B cell (primary cell): ENCODE measurements around the gene ZNF18. TPM values are rescaled to one million over a fixed set of nuclear protein-coding genes. Genes with fewer than 3 reads are reported as not detected.

Experiments used
- ATAC-seq: fragments of 200-7000 bp; cut with Tn5 transposase; one replicate; pipeline ENCODE4 v1.10.0; 2021; ENCODE audit warnings: low read depth, mild to moderate bottlenecking, moderate number of reproducible peaks, moderate library complexity
- CTCF ChIA-PET: fragments of 350-600 bp; sonication (Branson Sonifier 250); formaldehyde crosslinking; loops from one replicate; lab custom pipeline; 2021; ENCODE audit warnings: antibody characterized with exemption, inconsistent platforms; lab: Charles Lee
- POLR2A ChIA-PET: fragments of 350-600 bp; sonication (Branson Sonifier 250); formaldehyde crosslinking; loops from one replicate; lab custom pipeline; 2021; ENCODE audit warnings: antibody characterized with exemption; lab: Charles Lee
- DNase-seq: peaks from one replicate; pipeline ENCODE4 v3.0.0; 2013
- H2AFZ ChIP-seq: 2 replicates; pipeline ENCODE4 v1.6.1; 2012; ENCODE audit warnings: mild to moderate bottlenecking, low read depth, low read length; ENCODE audit not compliant: insufficient read depth, poor library complexity, severe bottlenecking
- H3K27ac ChIP-seq, 2 donors: 1 replicate in 1 of 2; 2 replicates in 1 of 2; pipeline ENCODE4 v1.5.1; 2012 to 2013; ENCODE audit warnings: low read length in 2 of 2, mild to moderate bottlenecking in 2 of 2, moderate library complexity in 1 of 2
- H3K27me3 ChIP-seq, 4 experiments: fragments of 200-600 bp in 1 of 4; sonication (generic) in 1 of 4; replicated peaks in 1 of 4; 1 replicate in 2 of 4; 2 replicates in 2 of 4; pipeline versions ENCODE4 v1.6.1 to v1.7.0; 2013 to 2016; ENCODE audit warnings: low read length in 3 of 4, mild to moderate bottlenecking in 2 of 4, mixed read lengths in 1 of 4, moderate library complexity in 1 of 4; ENCODE audit not compliant: insufficient read depth in 4 of 4, control insufficient read depth in 3 of 4; ENCODE audit errors: control extremely low read depth in 1 of 4
- H3K36me3 ChIP-seq, 2 experiments: replicated peaks in 1 of 2; 1 replicate in 1 of 2; 2 replicates in 1 of 2; pipeline versions ENCODE4 v1.6.1 to v1.7.1; 2013; ENCODE audit warnings: low read length in 1 of 2; ENCODE audit not compliant: insufficient read depth in 2 of 2, control insufficient read depth in 1 of 2; ENCODE audit errors: control extremely low read depth in 1 of 2, extremely low read depth in 1 of 2
- H3K4me1 ChIP-seq, 2 donors: fragments of 200-600 bp in 1 of 2; sonication (generic) in 1 of 2; 1 replicate in 1 of 2; 2 replicates in 1 of 2; pipeline versions ENCODE4 v1.5.1 to v1.6.1; 2013 to 2017; ENCODE audit warnings: low read length in 2 of 2; ENCODE audit not compliant: control insufficient read depth in 2 of 2, insufficient read depth in 2 of 2
- H3K4me2 ChIP-seq: replicated peaks from 2 replicates; pipeline ENCODE3; 2012; ENCODE audit warnings: mild to moderate bottlenecking, low read depth, low read length; ENCODE audit not compliant: poor library complexity, severe bottlenecking
- H3K4me3 ChIP-seq, 5 experiments: fragments of 200-600 bp in 1 of 5; sonication (generic) in 1 of 5; 1 replicate in 3 of 5; 2 replicates in 2 of 5; pipeline versions ENCODE4 v1.5.1 to v1.7.0; 2011 to 2016; ENCODE audit warnings: low read length in 4 of 5, mild to moderate bottlenecking in 4 of 5, low read depth in 2 of 5, control low read depth in 1 of 5, moderate library complexity in 1 of 5; ENCODE audit not compliant: insufficient read depth in 1 of 5; ENCODE audit errors: control extremely low read depth in 1 of 5, extremely low read depth in 1 of 5
- H3K79me2 ChIP-seq: fragments of 200-600 bp; sonication (generic); one replicate; pipeline ENCODE4 v1.6.0; 2016; ENCODE audit warnings: low read length; ENCODE audit not compliant: control insufficient read depth, insufficient read depth
- H3K9ac ChIP-seq: fragments of 200-600 bp; sonication (generic); 2 replicates; pipeline ENCODE4 v1.6.1; 2017; ENCODE audit warnings: mild to moderate bottlenecking, low read length, moderate library complexity
- H3K9me3 ChIP-seq, 3 donors: one replicate each; pipeline versions ENCODE4 v1.6.1 to v1.7.1; 2013; ENCODE audit warnings: low read length in 2 of 3; ENCODE audit not compliant: control insufficient read depth in 2 of 3, insufficient read depth in 1 of 3; ENCODE audit errors: control extremely low read depth in 1 of 3
- H4K20me1 ChIP-seq: 2 replicates; pipeline ENCODE4 v1.6.0; 2012; ENCODE audit warnings: mild to moderate bottlenecking, low read length; ENCODE audit not compliant: insufficient read depth, control insufficient read depth, poor library complexity, severe bottlenecking
- H3K27ac Mint-ChIP-seq: one replicate; pipeline ENCODE4 v1.8.0; 2021; ENCODE audit warnings: mixed read lengths
- H3K27me3 Mint-ChIP-seq: one replicate; pipeline ENCODE4 v1.8.0; 2021; ENCODE audit warnings: mixed read lengths
- H3K4me1 Mint-ChIP-seq: one replicate; pipeline ENCODE4 v1.8.0; 2021; ENCODE audit warnings: mixed read lengths
- H3K4me3 Mint-ChIP-seq: one replicate; pipeline ENCODE4 v1.8.0; 2021; ENCODE audit warnings: mixed read lengths
- H3K9me3 Mint-ChIP-seq: one replicate; pipeline ENCODE4 v1.8.0; 2022; ENCODE audit warnings: mixed read lengths; ENCODE audit not compliant: insufficient read depth
- EZH2 ChIP-seq: IDR thresholded peaks from 2 replicates; pipeline ENCODE4 v1.6.1; 2012; ENCODE audit warnings: borderline replicate concordance, low read depth, mild to moderate bottlenecking, moderate library complexity, low read length; ENCODE audit not compliant: insufficient read depth, poor library complexity, severe bottlenecking
- WGBS: methylation state at CpG from one replicate; pipeline ENCODE4 v1.1.5; 2013; ENCODE audit warnings: missing lambda C conversion rate; ENCODE audit not compliant: insufficient coverage; 5-methylcytosine and 5-hydroxymethylcytosine counted together
- intact Hi-C: fragments of 100-400 bp; cut with micrococcal nuclease; formaldehyde crosslinking; loops from one replicate; pipeline ENCODE4 v1.10.0; 2022
- polyA plus RNA-seq: library from polyadenylated mRNA; depleted of rRNA; stranded (reverse); fragments of >200 nt; gene quantifications from 2 replicates; pipeline ENCODE4 v1.2.3, GENCODE V29; 2012
- total RNA-seq, 2 donors: library from RNA; stranded (reverse); fragments of 120-200 nt in 1 of 2; gene quantifications; 1 replicate in 1 of 2; 2 replicates in 1 of 2; pipeline versions ENCODE4 v1.2.3 to v1.2.4, GENCODE V29; 2013 to 2022
- TF ChIP-seq, protein P1 (sequence below): fragments of 200-600 bp; IDR thresholded peaks from one replicate; pipeline ENCODE4 v1.8.0; 2022; ENCODE audit warnings: antibody characterized with exemption, mild to moderate bottlenecking

The ZNF18 gene
- total and polyA plus RNA-seq, 2 donors (not counting 1 experiment from before 2014, with no cell fraction given), result 8.9 to 10.5 TPM

DNA sequence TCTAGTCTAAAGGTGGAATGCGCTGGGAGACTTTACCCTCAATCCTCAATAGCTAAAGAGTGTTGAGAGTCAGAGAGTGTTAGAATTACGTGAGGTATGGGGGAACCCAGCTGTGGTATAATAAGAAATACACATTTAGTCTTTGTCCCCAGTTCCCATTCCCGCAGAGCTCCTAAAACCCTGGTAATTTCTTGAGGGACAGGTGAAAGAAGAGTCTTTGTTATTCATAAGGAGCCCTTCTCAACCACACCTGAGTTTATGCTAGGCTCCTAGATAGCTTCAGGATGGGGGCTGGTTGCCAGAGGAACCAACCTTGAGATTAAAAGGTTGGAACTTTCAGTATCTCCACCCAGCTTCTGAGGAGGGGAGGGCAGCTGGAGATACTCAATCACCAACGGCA is 5.8 kb downstream of the ZNF18 start:
- Histone ChIP-seq H3K4me1 (peaks cover 0 to 4% of the 10 kb centered on the region in 2 donors), H3K9me3 (no peaks in the 10 kb centered on the region), H3K9ac (no peak overlapping the region), H3K27ac (no peak overlapping the region), H3K4me2 (no peak overlapping the region), H3K79me2 (peaks cover 28% of the 10 kb centered on the region), H3K27me3 (no peaks in the 10 kb centered on the region), H2AFZ (no peak overlapping the region), H4K20me1 (no peaks in the 10 kb centered on the region), H3K4me3 (no peak overlapping the region), H3K36me3 (peaks cover 11 to 28% of the 10 kb centered on the region in 2 experiments)
- Mint-ChIP-seq H3K27me3 (no peaks in the 10 kb centered on the region), H3K4me1 (peaks cover 6% of the 10 kb centered on the region), H3K4me3 (no peak overlapping the region), H3K9me3 (no peaks in the 10 kb centered on the region), H3K27ac (no peak overlapping the region)
- 0% methylated on average over 1 of the region's 4 CpGs for WGBS
- TF ChIP-seq EZH2, result no peak
- TF ChIP-seq, protein P1, sequence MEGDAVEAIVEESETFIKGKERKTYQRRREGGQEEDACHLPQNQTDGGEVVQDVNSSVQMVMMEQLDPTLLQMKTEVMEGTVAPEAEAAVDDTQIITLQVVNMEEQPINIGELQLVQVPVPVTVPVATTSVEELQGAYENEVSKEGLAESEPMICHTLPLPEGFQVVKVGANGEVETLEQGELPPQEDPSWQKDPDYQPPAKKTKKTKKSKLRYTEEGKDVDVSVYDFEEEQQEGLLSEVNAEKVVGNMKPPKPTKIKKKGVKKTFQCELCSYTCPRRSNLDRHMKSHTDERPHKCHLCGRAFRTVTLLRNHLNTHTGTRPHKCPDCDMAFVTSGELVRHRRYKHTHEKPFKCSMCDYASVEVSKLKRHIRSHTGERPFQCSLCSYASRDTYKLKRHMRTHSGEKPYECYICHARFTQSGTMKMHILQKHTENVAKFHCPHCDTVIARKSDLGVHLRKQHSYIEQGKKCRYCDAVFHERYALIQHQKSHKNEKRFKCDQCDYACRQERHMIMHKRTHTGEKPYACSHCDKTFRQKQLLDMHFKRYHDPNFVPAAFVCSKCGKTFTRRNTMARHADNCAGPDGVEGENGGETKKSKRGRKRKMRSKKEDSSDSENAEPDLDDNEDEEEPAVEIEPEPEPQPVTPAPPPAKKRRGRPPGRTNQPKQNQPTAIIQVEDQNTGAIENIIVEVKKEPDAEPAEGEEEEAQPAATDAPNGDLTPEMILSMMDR, result no peak
- no peak for DNase-seq
- ATAC-seq, result no peak
- intact Hi-C loops, result no loop called here
- ChIA-PET POLR2A (interaction anchor here (0.6 kb wide), 1 partner anchor 18 kb away, joined by 5 read pairs; no protein-coding TSS in a partner anchor), CTCF (no interaction called here)

DNA sequence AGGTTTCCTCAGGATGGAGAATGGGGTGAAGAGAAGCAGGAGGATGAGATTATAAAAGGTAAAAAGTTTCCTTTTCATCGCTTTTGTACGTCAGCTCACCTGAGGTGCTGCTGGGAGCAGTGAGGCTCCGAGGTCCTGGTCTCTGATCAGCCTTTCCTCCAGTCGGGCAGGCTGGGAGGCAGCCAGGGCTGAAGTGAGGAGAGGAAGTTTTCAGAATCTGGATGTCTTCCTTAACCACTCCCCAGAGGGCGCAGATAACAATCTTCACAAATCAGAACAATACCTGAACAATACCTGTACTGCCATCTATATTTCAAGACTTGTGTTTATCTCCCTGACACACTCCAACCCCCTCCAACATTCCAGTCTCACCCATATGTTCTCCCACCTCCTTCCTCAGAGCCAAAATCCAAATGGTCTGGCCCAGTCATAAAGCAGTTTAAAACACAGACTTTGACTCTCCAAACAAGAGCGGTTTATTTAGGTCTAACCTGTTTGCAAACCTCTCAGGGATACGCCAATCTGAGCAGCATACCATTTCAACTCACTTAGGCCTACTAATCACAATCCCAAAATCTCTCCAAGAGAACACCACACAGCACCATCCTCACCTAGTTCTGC is 6.8 kb downstream of the ZNF18 start:
- no peaks in the 10 kb centered on the region for H3K27me3 ChIP-seq
- H3K9ac ChIP-seq, result no peak overlapping the region
- no peaks in the 10 kb centered on the region for H3K9me3 ChIP-seq
- ChIA-PET CTCF (no interaction called here), POLR2A (no interaction called here)
- H3K79me2 ChIP-seq, result peaks cover 24% of the 10 kb centered on the region
- no peak overlapping the region for H3K4me3 ChIP-seq
- intact Hi-C loops, result no loop called here
- ATAC-seq (no peak), DNase-seq (no peak)
- H3K36me3 ChIP-seq, result peaks cover 13 to 32% of the 10 kb centered on the region in 2 experiments
- H3K9me3 Mint-ChIP-seq, result no peaks in the 10 kb centered on the region
- no peak overlapping the region for H2AFZ ChIP-seq
- H3K4me2 ChIP-seq, result no peak overlapping the region
- H3K4me1 ChIP-seq, result no peaks in the 10 kb centered on the region
- TF ChIP-seq, protein P1, result no peak
- TF ChIP-seq EZH2, result no peak
- no peak overlapping the region for H3K27ac Mint-ChIP-seq
- peaks cover 3% of the 10 kb centered on the region for H3K4me1 Mint-ChIP-seq
- 96% methylated on average over 5 of the region's 7 CpGs for WGBS
- H3K27ac ChIP-seq, result no peak overlapping the region
- H3K27me3 Mint-ChIP-seq, result no peaks in the 10 kb centered on the region
- no peak overlapping the region for H3K4me3 Mint-ChIP-seq
- H4K20me1 ChIP-seq, result no peaks in the 10 kb centered on the region
